Tongue (tissue), 2 donors: ENCODE data around the gene ARIH1. TPM values are rescaled to one million over a fixed set of nuclear protein-coding genes. Genes with fewer than 3 reads are reported as not detected.
"Not testable (repeated sequence)": the region's sequence is repeated elsewhere in the genome, so short reads cannot be mapped to it uniquely, and the experiment has no call there.

ENCODE experiments used
- DNase-seq: peaks from one replicate; pipeline ENCODE4 v3.0.0-alpha.2; 2015
- total RNA-seq: library from RNA; depleted of rRNA; stranded (reverse); fragments of >200 nt; gene quantifications from one replicate; pipeline ENCODE4 v1.2.3, GENCODE V29; 2014

ARIH1 gene
- total RNA-seq, 1 donor from 2014 or later: 70.5 TPM

DNA sequence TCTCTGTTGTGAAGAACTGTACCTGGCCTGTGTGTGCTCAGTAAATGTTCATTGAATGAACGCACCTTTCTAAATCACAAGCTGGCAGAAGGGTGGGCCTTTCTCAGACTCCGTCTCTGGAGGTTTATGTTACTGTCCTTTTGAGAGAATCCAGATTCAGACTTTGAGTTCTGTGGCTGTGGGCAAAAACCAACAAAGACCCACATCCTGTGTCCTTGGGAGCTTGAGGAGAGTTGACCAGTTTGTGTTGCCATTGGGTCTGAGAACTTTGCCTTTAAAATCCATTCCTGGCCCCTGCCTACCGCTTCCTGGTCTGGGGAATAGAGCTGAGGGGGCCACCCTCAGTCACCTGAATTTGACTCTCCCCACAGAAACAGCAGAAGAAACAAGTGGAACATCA, 134.0 kb downstream of the ARIH1 start:
- DNase-seq: not testable (repeated sequence)

DNA sequence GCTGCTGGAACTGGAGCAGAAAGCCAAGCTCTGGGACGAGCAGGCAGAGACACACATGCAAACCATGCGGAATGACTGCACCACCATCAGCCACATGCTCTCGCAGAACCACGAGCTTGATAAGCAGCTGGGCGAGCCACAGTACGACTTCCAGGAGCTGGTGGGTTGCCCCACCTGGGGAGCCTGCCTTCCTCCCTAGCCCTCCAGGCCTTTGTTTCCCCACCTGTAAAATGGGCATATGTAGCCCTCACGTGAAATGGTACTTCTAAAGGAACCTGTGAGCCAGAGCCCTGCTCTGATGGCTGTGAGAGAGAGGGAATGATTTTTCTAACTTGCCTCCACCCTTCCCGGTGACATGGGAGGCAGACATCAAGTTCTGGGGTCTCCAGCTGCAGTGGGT, 135.7 kb downstream of the ARIH1 start:
- DNase-seq: no peak

DNA sequence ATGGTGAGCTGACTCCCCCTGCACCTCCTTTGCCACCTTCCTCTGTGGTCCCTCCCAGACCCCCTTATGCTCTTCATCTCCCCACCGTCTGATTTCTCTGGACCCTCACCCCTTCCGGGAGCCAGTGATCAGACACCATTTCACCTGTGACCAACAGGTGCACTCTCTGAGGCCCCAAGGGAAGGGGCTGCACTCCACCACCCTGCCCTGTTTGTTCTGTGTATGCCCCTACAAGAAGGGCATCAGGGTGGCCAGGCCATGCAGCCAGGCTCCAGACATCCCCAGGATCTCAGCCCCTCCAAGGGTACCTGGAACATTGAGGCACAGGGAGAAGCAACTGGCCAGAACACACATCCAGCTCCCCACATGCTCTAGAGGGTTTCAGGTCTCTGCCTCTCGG, 138.2 kb downstream of the ARIH1 start:
- not testable (repeated sequence) for DNase-seq

DNA sequence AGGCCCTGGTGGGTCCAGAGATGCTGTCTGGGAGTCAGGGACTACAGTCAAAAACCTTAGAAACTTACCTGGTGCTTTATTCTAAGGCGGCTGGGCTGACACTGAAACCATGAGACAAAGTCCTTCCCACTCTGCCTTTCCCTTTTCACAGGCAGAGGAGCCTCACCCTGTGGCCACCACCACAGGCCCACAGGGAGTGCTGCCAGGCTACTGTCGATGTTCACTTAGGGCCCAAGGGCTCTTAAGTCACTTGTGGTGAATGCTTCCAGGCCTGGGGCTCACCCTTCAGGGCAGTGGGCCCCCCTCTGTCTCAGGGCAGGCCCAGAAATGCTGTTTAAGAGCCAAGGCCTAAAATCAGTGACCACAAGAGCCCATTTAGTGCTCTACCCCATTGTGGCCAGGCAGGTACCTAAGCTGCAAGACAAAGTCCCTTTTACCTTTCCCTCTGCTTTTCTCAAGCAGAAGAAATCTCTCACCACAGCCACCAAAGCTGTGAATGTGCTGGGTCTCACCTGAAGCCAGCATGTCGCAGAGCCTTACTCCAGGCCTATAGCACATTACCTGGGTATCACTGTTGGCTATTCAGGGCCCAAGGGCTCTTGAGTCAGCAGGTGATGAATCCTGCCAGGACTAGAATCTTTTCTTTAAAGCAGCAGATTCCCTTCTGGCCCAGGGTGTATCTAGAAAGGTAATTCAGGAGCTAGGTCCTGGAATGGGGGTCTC, 140.8 kb downstream of the ARIH1 start:
- no peak for DNase-seq

DNA sequence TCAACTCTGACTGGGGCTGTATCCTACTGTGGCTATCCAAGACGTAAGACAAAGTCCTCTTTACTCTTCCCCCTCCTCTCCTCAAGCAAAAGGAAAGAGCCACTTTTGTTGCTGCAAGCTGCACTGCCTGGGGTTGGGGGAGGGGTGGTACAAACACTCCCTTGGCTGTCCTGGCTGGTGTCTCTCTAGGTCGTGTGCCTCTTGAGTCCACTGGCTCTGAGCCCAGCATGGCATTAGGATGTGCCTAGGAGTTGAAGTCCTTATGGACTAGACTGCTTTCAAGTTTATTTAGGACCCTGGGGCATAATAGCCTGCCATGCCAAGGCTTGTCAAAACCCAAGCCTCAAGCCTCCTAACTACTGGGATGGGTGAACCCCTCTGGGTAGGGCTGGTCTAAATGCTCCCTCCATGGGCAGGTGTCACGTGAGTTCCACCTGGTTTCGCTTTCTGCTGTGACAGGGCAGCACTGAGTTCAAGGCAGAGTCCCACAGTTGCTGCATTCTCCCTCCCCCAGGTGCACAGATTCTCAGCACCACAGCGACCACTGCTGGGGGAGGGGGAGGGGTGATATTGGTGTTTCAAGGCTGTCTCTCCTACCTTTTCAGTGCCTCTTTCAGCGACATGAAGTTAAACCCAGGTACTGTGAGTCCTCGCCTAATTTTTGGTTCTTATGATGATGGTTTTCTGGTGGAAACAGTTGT, 141.6 kb downstream of the ARIH1 start:
- peak; percentile 9 for DNase-seq

DNA sequence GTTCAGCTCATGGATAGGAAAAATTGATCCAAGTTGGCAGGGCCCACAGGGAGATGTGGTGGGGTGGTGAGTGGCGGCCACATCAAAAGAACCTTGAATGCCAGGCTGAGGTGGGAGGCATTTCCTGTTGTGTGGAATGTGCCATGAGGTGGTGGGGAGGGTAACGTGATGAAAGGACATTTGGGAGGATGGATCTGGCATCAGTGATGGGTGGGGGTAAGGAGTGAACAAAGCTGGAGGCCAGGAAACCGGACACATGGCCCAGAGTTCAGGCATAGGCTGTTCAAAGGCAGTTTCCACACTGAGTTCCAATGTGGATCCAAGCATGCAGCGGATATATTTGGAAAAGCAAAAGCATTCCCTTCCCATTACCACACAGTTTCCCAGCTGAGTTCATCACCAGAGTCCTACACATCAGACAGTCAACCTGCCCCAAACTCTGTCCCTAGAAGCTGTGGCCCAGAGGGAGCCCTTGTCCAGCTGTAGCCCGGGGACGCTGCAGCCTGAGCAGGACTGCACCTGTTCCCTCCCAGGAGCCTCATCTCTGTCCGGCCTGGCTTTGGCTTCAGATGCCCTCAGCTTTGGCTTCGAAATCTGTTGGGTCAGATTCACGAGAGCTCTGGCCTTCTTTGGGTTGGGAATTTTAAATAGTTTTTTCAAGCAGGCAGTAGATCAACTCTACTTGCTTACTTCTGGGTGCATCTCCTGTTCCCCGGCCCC, 142.5 kb downstream of the ARIH1 start:
- DNase-seq: no peak

DNA sequence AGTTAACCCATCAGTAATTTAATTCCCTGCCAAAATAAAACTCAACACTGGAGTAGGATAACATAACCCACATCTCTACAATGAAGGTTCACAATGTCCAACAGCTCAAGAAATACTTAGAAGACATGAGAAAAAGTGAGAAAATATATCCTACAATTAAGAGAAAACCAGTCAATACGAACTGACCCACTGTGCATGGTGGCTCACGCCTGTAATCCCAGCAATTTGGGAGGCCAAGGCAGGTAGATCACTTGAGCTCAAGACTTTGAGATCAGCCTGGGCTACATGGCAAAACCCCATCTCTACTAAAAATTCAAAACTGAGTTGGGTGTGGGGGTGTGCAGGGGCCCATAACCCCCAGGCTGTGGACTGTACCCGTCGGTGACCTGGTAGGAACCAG, 149.7 kb downstream of the ARIH1 start:
- DNase-seq: not testable (repeated sequence)

DNA sequence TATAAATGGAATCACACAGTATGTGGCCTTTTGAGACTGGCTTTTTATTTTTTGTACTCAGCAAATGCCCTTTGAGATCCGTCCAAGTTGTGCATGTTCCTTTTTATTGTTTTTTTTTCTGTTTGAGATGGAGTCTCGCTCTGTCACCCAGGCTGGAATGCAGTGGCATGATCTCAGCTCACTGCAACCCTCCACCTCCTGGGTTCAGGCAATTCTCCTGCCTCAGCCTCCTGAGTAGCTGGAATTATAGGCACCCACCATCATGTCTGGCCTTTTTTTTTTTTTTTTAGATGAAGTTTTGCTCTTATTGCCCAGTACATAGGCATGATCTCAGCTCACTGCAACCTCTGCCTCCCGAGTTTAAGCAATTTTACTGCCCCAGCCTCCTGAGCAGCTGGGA, 152.0 kb downstream of the ARIH1 start:
- not testable (repeated sequence) for DNase-seq

DNA sequence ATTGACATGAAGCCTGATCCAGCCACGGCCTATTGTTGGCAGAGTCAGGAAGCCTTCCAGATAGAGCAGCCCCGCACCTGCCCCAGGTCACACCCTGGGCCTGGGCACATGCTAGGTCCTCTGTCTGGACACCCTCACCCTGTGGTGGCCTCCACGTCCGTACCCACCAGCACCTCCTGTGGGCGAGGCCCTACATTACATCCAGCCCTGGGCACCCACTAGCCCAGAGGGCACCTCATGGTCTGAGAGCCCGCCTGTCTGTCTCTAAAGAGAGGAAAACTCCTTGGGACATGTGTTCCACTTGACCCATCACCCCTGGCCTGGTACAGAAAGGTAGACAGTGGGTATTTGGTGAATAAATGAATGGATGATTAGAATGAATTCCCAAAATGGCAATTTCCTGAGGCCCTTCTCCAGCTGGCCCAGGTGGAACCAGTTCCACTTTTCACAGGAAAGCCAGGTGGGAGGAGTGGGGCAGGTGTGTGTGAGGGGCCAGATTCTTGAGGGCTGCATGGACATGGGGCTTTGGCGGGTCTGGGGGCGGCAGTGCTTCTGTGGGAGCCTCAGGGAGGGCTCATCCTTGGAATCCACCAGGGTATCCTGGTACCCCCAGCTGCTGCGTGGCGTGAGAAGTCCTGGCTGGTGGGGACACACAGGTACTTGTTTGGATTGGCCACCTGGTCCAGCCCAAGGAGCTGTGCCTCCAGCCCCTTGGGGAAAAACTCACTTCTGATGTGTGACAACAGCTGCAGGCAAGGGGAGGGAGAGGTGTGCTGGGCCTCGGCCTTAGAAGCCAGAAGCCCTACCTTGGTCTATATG, 154.3 kb downstream of the ARIH1 start:
- DNase-seq: not testable (repeated sequence)

DNA sequence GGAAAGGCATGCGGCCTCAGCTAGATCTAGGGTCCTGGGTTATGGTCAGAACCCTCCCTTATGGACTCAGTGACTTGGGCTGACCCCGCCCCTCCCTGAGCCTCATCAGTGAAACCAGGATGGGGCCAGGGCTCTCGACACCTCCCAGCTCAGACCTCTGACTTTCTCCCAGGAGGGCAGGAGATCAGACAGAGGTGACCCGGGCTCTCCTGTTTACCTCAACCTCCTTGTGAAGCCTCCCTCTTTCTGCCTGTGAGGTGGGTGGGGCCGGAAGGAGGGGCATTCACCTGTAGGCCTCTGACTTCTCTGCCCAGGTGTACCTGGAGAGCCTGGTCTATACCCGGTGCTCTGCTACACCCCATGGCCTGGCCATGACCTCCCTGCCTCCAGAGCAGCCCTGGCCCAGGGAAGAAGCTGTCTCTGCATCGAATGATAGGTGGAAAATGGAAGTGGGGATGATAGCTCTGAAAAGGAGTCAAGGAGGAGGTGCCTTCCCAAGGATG, 155.0 kb downstream of the ARIH1 start:
- not testable (repeated sequence) for DNase-seq

DNA sequence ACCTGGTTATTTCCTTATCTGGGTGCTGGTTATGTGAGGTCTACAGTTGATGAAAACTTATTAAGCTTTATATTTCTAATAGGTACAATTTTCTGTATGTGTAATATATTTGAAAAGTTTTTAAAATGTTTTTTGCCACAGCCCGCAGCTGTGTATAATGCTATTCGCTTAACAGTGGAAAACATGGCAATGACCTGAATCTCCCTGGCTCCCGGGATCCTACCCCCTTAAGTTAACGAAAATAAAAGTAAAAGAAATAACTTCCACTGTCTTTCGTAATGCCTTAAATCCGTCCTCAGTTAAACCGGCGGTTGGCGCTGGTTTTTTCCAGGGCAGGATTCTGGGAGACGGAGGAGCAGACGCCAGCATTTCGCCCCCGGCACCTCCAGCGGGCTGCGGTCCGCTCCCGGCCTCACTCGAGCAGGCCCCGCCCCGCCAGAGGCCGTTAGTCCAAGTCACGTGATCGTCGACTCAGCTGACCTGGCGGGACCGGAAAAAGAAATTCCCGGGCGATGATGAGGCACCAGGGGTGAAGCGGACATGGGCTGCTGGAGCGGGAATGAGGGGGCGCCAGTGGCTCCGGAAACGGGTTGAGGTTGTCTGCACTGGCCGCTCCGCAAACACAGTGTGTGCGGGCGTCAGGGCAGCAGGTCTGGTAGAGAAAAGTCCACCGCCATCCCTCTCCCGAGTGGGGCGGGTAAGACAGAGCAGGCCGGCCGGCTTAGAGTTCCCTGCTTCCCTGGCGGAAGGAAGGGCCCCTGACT, 162.6 kb downstream of the ARIH1 start:
- DNase-seq: peak; percentile 94

DNA sequence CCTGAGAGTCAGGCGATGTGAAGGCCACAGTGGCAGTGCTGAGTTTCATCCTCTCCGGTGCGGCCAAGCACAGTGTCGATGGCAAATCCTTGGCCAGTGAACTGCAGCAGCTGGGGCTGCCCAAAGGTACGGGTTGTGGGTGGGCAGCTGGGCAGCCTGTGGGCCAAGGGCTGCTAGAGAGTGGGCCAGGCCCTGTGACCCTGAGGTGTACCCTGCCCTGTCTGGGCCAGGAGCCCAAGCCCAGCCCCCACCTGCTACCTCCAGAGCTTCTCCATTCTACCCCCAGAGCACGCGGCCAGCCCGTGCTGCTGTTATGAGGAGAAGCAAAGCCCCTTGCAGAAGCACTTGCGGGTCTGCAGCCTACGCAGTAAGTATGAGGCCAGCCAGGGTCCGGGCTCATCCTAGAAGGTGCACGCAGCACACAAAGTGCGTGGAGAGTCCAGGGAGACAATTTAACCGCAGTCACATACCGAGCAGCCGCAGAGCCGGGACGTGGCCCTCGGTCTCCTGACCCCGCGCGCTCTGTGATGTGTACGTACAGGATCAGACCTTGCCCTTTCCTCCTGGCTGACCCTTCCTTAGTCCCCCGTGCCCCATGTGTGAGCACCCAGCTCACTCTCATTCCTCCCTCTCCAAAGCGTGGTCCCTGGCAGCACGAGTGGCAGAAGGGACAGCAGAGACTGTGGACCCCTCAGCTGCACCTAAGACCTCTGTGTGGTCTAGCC, 165.8 kb downstream of the ARIH1 start:
- not testable (repeated sequence) for DNase-seq

DNA sequence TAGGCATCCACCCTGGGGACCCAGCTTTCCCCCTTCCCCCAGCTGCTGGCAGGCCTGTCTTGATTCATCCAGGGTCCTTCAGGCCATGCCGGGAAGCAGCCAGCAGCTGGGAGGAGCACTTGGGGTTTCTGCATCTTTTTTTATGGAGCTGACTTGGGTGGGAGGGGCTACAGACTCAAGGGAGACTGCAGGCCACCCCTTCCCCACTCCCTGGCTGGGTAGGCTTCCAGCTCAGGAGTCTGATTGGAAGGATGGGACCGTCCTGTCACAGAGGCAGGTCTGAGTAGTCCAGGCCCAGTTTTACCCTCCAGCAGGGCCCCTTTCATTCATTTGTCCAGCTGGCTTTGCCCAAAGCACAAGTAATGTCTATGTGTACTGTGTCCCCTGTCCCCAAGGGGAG, 168.1 kb downstream of the ARIH1 start:
- DNase-seq: not testable (repeated sequence)

DNA sequence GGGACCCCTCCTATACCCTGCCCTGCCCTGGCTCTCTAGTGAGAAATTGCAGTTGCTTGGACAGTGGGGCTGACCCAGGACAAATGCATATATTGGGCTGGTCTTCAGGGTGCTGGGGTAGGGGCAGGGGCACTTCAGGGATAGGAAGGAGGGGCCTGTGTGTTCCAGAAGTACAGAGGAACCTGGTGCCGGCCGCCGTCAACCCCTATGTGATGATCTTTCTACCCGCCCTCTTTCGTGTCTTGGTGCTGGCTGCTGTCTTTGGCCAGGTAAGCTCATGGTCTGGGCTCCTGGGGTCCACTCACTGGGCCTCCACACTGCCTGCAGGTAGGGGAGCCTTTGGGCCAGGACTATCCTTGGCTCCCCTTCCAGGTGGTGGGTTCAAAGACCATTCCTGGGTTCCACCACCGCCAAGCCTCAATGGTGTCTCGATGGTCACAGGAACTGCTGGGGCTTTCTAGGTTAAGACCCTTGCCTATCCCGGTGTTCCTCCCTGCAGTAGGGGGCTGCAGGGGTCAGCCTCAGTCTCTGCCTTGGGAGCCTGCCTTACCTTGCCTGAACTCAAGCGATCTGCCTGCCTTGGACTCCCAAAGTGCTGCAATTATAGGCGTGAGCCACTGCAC, 174.6 kb downstream of the ARIH1 start:
- not testable (repeated sequence) for DNase-seq

Other genes starting within 250 kb of the ARIH1 start
- 951 TPM for gene PKM, start 243.1 kb upstream of the ARIH1 start, total RNA-seq
- gene PARP6, start 201.8 kb upstream of the ARIH1 start, total RNA-seq: 31.4 TPM
- 1.3 TPM for gene CELF6, start 154.2 kb upstream of the ARIH1 start, total RNA-seq
- 59.5 TPM for gene HEXA, start 98.3 kb upstream of the ARIH1 start, total RNA-seq
- gene TMEM202, start 76.0 kb upstream of the ARIH1 start, total RNA-seq: not detected
- 0.21 TPM for gene GOLGA6B, start 180.4 kb downstream of the ARIH1 start, total RNA-seq
- not detected for gene HIGD2B, start 211.9 kb downstream of the ARIH1 start, total RNA-seq
- gene BBS4, start 211.9 kb downstream of the ARIH1 start, total RNA-seq: 45.5 TPM